Retinal pigment epithelial cell (primary cell): ENCODE data around the gene ATF3.

Experiments
- DNase-seq: peaks from one replicate; pipeline ENCODE4 v3.0.0-alpha.2; 2010; ENCODE audit warnings: low read depth
- H3K4me3 ChIP-seq: 2 replicates; pipeline ENCODE4 v1.5.1; 2011; ENCODE audit warnings: mild to moderate bottlenecking, low read length, control low read depth, moderate library complexity
- TF ChIP-seq, protein P1 (sequence below): conservative IDR thresholded peaks from 2 replicates; pipeline ENCODE4 v1.5.1; 2011; ENCODE audit warnings: low read depth, low read length, control low read depth, inconsistent platforms

The ATF3 gene

GRCh38 chr1:212608392-212608958 lies at the start of gene ATF3:
Gene ATF3, plus strand, starts transcription at chr1:212608761. Its CDS starts 6,261 bp downstream, at chr1:212615022.
- H3K4me3 ChIP-seq = peak within 1 kb of the TSS; percentile 75
- DNase-seq = peak; percentile 96

DNA sequence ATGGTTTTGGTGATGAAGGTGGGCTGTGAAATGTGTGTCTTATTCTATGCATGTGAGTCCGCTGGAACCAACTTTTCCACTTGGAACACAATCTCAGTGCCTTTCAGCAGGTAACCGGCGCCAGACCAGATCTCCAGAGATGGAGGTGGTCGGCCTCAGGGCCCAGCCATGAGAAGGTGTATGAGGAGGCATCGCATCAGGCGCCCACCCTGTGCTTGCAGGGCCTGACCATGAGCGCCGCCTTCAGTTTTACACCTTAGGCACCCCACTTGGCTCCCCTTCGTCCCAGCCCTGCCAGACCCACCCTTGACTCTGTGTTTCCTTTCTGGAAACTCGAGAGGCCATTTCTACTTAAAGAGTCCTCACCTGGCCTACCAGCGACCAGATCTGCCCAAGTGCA lies 48.6 kb upstream of the ATF3 start:
- TF ChIP-seq, protein P1, sequence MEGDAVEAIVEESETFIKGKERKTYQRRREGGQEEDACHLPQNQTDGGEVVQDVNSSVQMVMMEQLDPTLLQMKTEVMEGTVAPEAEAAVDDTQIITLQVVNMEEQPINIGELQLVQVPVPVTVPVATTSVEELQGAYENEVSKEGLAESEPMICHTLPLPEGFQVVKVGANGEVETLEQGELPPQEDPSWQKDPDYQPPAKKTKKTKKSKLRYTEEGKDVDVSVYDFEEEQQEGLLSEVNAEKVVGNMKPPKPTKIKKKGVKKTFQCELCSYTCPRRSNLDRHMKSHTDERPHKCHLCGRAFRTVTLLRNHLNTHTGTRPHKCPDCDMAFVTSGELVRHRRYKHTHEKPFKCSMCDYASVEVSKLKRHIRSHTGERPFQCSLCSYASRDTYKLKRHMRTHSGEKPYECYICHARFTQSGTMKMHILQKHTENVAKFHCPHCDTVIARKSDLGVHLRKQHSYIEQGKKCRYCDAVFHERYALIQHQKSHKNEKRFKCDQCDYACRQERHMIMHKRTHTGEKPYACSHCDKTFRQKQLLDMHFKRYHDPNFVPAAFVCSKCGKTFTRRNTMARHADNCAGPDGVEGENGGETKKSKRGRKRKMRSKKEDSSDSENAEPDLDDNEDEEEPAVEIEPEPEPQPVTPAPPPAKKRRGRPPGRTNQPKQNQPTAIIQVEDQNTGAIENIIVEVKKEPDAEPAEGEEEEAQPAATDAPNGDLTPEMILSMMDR = no peak
- DNase-seq = no peak
- H3K4me3 ChIP-seq = no peak overlapping the region

More at GRCh38 chr1:212608392-212608958, at the start of gene ATF3:
- TF ChIP-seq, protein P1 = no peak

DNA sequence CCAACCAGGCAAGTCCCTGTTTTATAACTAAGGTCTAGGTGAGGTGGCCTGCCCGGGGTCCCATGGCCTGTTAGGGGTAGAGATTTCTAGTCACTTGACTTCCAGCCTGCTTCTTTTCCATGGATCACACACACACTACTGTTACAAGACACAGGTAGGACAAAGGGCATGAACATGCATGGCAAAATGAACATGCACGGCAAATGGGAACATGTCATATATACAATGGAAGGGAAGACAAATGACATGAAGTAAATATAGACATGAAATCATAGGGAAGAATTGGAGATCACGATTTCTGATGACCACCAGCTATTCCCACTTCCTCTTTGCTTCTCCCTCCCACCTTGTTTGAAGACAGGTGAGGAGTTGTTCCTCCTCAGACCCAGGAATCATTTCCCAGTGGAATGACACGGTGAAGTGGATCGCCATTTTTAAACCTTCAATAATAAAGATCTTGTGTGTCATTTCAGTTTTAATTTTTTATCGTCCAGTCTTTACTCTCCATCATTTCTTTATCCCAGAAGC lies 47.6 kb upstream of the ATF3 start:
- no peak overlapping the region for H3K4me3 ChIP-seq
- no peak for DNase-seq
- TF ChIP-seq, protein P1 = no peak

DNA sequence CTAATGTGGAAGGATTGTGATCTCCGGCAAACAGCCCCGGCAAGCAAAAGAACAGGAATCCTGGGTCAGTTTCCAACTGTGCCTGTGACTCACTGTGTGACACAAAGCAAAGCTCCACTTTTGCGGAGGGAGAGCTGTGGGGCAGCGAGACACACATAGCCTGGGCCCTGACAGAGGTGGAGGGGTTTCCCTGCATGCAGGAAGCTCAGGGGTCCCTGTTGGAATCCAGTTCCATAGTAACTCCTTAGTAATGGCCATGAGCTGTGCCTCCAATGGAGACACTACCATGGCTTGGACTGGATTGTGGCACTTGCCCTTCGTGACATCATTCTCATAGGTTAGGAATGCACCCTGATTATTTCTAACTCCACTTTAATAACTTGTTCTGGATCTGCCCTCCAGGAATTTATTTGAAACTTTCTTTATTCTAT lies 47.0 kb upstream of the ATF3 start:
- H3K4me3 ChIP-seq = no peak overlapping the region
- TF ChIP-seq, protein P1 = no peak
- DNase-seq = peak; percentile 50

DNA sequence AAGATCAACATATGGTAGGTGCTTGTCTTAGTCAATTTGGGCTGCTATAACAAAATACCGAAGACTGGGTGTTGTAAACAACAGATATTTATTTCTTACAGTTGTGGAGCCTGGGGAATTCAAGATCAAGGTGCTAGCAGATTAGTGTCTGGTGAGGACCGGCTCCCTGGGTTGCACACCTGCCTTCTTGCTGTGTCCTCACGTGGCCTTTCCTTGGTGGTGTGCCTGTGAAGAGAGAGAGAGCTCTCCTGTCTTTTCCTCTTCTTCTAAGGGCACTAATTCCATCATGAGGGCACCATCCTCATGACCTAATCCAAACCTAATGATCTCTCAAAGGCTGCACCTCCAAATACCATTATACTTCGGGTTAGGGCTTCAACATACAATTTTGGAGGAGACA lies 45.8 kb upstream of the ATF3 start:
- no peak overlapping the region for H3K4me3 ChIP-seq
- TF ChIP-seq, protein P1 = no peak
- no peak for DNase-seq

DNA sequence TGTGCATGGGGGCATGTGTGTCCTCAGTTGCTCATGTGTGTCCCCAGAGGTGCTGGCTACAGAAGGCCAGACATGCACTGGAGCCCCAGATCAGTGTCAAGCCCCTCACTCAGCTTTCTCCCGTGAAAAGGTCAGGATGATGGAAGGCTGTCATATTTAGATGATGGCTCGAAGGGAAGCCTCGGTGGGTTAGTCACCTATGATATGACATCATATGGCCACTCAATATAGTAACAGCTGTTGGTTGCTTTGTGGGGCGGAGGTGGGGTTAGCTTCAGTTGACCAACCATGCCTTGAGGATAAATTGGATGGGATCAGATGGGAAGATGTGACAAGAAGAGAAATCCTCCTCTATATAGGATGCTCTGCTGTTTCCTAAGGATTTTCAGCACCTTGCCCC lies 43.5 kb upstream of the ATF3 start:
- DNase-seq = no peak
- TF ChIP-seq, protein P1 = no peak
- no peak overlapping the region for H3K4me3 ChIP-seq

- no peak overlapping the region for H3K4me3 ChIP-seq
- no peak for DNase-seq
- TF ChIP-seq, protein P1 = no peak
Observed at GRCh38 chr1:212565571-212566305, 42.8 kb upstream of the ATF3 start.
